Measurements from ENCODE around the gene CSNK2A1. TPM values are rescaled to one million over a fixed set of nuclear protein-coding genes. Genes with fewer than 3 reads are reported as not detected.
A peak's percentile ranks its signal among the peaks of the same experiment; 100 is the strongest.

Gene CSNK2A1
- total and polyA plus RNA-seq, 2 of the 8 experiments (the other 6 are each of a cell fraction or from before 2014, with no cell fraction given): 117 to 260 TPM

- CTCF ChIA-PET (ENCODE audit: partially characterized antibody): interaction anchor here (0.7 to 8.8 kb wide), 17 partner anchors 11 to 383 kb away, joined by 3 to 73 read pairs (median 4); no protein-coding TSS in a partner anchor
- WGBS, 2 experiments (ENCODE audit: extremely low coverage in 1 of 2, insufficient coverage in 1 of 2, insufficient read length in 1 of 2, insufficient replicate concordance in 2 of 2, low coverage in 1 of 2, low lambda C conversion rate in 2 of 2, missing lambda C conversion rate in 1 of 2): 83% methylated on average over 12 of the region's 12 CpGs; no CpG with 5 or more reads in 1 of the 2 experiments
- TF ChIP-seq SUZ12 (IDR thresholded peaks at IDR 0.05; ENCODE audit: low read length): no peak
- TF ChIP-seq POU5F1 (IDR thresholded peaks at IDR 0.05; ENCODE audit: low read depth, low read length): no peak
- TF ChIP-seq, protein P1, sequence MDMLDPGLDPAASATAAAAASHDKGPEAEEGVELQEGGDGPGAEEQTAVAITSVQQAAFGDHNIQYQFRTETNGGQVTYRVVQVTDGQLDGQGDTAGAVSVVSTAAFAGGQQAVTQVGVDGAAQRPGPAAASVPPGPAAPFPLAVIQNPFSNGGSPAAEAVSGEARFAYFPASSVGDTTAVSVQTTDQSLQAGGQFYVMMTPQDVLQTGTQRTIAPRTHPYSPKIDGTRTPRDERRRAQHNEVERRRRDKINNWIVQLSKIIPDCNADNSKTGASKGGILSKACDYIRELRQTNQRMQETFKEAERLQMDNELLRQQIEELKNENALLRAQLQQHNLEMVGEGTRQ (IDR thresholded peaks at IDR 0.05; ENCODE audit: low read length): no peak
- no peak for TF ChIP-seq EP300 (IDR thresholded peaks at IDR 0.05; ENCODE audit: borderline replicate concordance in 1 of 2, low read depth in 2 of 2, low read length in 2 of 2)
- no peak for TF ChIP-seq TAF7 (optimal IDR thresholded peaks at IDR 0.05; ENCODE audit: borderline replicate concordance, low read depth, low read length)
- no peak for TF ChIP-seq POLR2A (IDR thresholded peaks at IDR 0.05; ENCODE audit: control extremely low read depth in 1 of 2, low read depth in 2 of 2, low read length in 2 of 2)
- no peak for TF ChIP-seq RAD21 (IDR thresholded peaks at IDR 0.05 in 1 of 2, conservative IDR thresholded peaks at IDR 0.05 in 1 of 2; ENCODE audit: low read depth in 2 of 2, low read length in 2 of 2)
- no peak for TF ChIP-seq EGR1 (IDR thresholded peaks at IDR 0.05; ENCODE audit: borderline replicate concordance, low read depth, low read length)
- TF ChIP-seq TBP (IDR thresholded peaks at IDR 0.05; ENCODE audit: low read depth, low read length): no peak
These were observed 30.1 kb upstream of the CSNK2A1 start for GRCh38 chr20:573414-574296.

More at GRCh38 chr20:573414-574296, 30.1 kb upstream of the CSNK2A1 start:
- Histone ChIP-seq H2BK12ac (ENCODE audit: low read depth, low read length) (peak overlapping the region; percentile 93; the same call in 1 of the 2 replicates), H3K4ac (replicated peaks; ENCODE audit: insufficient read length, low read depth, low read length) (peak overlapping the region; percentile 62), H3K23ac (ENCODE audit: insufficient read length) (no peak overlapping the region), H4K20me1 (replicated peaks in 1 of 2; ENCODE audit: control insufficient read depth in 1 of 2, insufficient read depth in 2 of 2, low read length in 2 of 2) (no peaks in the 10 kb centered on the region), H3K9ac (replicated peaks in 1 of 4; ENCODE audit: extremely low read depth in 1 of 4, low read depth in 3 of 4, low read length in 3 of 4) (no peak overlapping the region), H3K56ac (replicated peaks; ENCODE audit: insufficient read length, low read depth, low read length) (no peak overlapping the region), H3K27me3 (replicated peaks in 1 of 4; ENCODE audit: control insufficient read depth in 3 of 4, extremely low read depth in 1 of 4, insufficient read depth in 3 of 4, low read length in 3 of 4) (peaks cover 0 to 11% (median 3%) of the 10 kb centered on the region in 4 experiments; a peak in 5 of 7 replicates), H3K79me2 (ENCODE audit: control insufficient read depth in 1 of 2, insufficient read depth in 2 of 2, low read length in 2 of 2) (no peaks in the 10 kb centered on the region), H4K91ac (replicated peaks; ENCODE audit: insufficient read length, low read length) (peak overlapping the region; percentile 54), H3K4me2 (ENCODE audit: insufficient read depth in 1 of 2, low read depth in 2 of 2, low read length in 2 of 2) (peak overlapping the region; percentile 33 to 53; a peak in 2 of 4 replicates), H3K14ac (ENCODE audit: insufficient read length) (peak overlapping the region; percentile 49), H2BK120ac (replicated peaks; ENCODE audit: low read depth, low read length) (peak overlapping the region; percentile 18), H2BK5ac (ENCODE audit: low read depth, low read length) (peak overlapping the region; percentile 46), H3K23me2 (ENCODE audit: low read depth, low read length) (no peaks in the 10 kb centered on the region; the same call in 1 of the 2 replicates), H3K18ac (ENCODE audit: extremely low read depth, low read length) (peak overlapping the region; percentile 62), H3K4me1 (replicated peaks in 1 of 4; ENCODE audit: control insufficient read depth in 3 of 4, insufficient read depth in 4 of 4, low read length in 3 of 4) (peaks cover 13 to 33% (median 18%) of the 10 kb centered on the region in 4 experiments), H2AK5ac (ENCODE audit: low read depth, low read length) (0 out of 2 replicates have a peak overlapping the region, but pooled peaks have one; percentile 30), H4K5ac (ENCODE audit: insufficient read length, low read depth, low read length) (peak overlapping the region; percentile 6), H2AFZ (ENCODE audit: low read length) (no peak overlapping the region), H3K4me3 (ENCODE audit: extremely low read depth in 1 of 4, insufficient read depth in 2 of 4, low read depth in 3 of 4, low read length in 4 of 4) (no peak overlapping the region), H3K36me3 (ENCODE audit: control insufficient read depth in 2 of 4, insufficient read depth in 4 of 4, low read length in 3 of 4) (no peaks in the 10 kb centered on the region), H2BK20ac (ENCODE audit: low read length) (peak overlapping the region; percentile 75), H2BK15ac (ENCODE audit: low read length) (peak overlapping the region; percentile 24; the same call in 1 of the 2 replicates), H3K27ac (ENCODE audit: low read depth, low read length) (no peak overlapping the region), H3K9me3 (ENCODE audit: insufficient read depth in 2 of 2, low read depth in 1 of 2, low read length in 1 of 2) (no peaks in the 10 kb centered on the region), H3K79me1 (ENCODE audit: low read depth, low read length) (no peaks in the 10 kb centered on the region), H4K8ac (ENCODE audit: extremely low read depth, insufficient read depth, low read length) (no peak overlapping the region; the same call in 1 of the 2 replicates)
- no peak for DNase-seq (ENCODE audit: low read depth in 1 of 2, low spot score in 2 of 2)
- FAIRE-seq: no peak
- POLR2A ChIA-PET (ENCODE audit: partially characterized antibody): interaction anchor here (1.0 to 5.0 kb wide), 3 partner anchors 11 to 30 kb away, joined by 5 to 24 read pairs (median 18); partner anchors contain the start of gene CSNK2A1

All from H1 (cell line).